Testis (tissue), 5 donors: Measurements from ENCODE around the gene TAS2R1. TPM values are rescaled to one million over a fixed set of nuclear protein-coding genes. Genes with fewer than 3 reads are reported as not detected.

Experiments used
- DNase-seq: peaks from one replicate; pipeline ENCODE4 v3.0.0-alpha.2; 2019
- H3K27ac ChIP-seq, 2 donors: fragments of 200-600 bp; sonication (generic); one replicate each; pipeline ENCODE4 v1.5.1; 2019
- H3K27me3 ChIP-seq: fragments of 200-600 bp; sonication (generic); one replicate; pipeline ENCODE4 v1.5.1; 2019
- H3K36me3 ChIP-seq: fragments of 200-600 bp; sonication (generic); one replicate; pipeline ENCODE4 v1.5.1; 2017; ENCODE audit warnings: low read depth; ENCODE audit errors: missing control alignments
- H3K4me1 ChIP-seq: fragments of 200-600 bp; sonication (generic); one replicate; pipeline ENCODE4 v1.5.1; 2019
- H3K4me3 ChIP-seq, 2 donors: fragments of 200-600 bp; sonication (generic); one replicate each; pipeline ENCODE4 v1.5.1; 2017 to 2019
- H3K9me3 ChIP-seq: fragments of 200-600 bp; sonication (generic); one replicate; pipeline ENCODE4 v1.5.1; 2017
- CTCF ChIP-seq, 3 experiments: fragments of 450-650 bp in 2 of 3; fragments of 200-600 bp in 1 of 3; sonication (generic) in 1 of 3; IDR thresholded peaks; one replicate each; pipeline ENCODE4 v1.5.1; 2016 to 2019; ENCODE audit warnings: antibody characterized with exemption in 3 of 3, mild to moderate bottlenecking in 2 of 3, moderate library complexity in 1 of 3
- POLR2A ChIP-seq: fragments of 450-650 bp; IDR thresholded peaks from one replicate; pipeline ENCODE4 v1.6.1; 2017; ENCODE audit warnings: antibody characterized with exemption, mild to moderate bottlenecking, moderate library complexity
- WGBS, 2 donors: methylation state at CpG; one replicate each; pipeline ENCODE4 v1.1.5; 2018; 5-methylcytosine and 5-hydroxymethylcytosine counted together
- intact Hi-C: fragments of 100-400 bp; cut with DNase I; formaldehyde crosslinking; loops from one replicate; pipeline ENCODE4 v1.15.1; 2023; ENCODE audit warnings: low total_unique reads
- long read RNA-seq, 2 donors: transcript quantifications; one replicate each; lab custom pipeline, GENCODE V29; 2026
- polyA plus RNA-seq: library from polyadenylated mRNA; stranded (reverse); fragments of 350-450 nt; fragmentation: Illumina TruSeq; extraction: RNeasy Lipid Tissue Mini Kit (QIAGEN cat#74804); gene quantifications from one replicate; pipeline ENCODE4 v1.2.3, GENCODE V29; 2014; ENCODE audit warnings: low read depth, low replicate concordance; ENCODE audit not compliant: insufficient read depth
- total RNA-seq, 2 donors: library from RNA; depleted of rRNA; stranded (reverse); fragments of >200 nt; gene quantifications; one replicate each; pipeline ENCODE4 v1.2.3, GENCODE V29; 2016

The TAS2R1 gene
- 1 to 10 TPM in 1 of 2 donors, under 1 TPM in 1; 0.50 to 1.3 TPM for total RNA-seq
- 1.1 TPM for polyA plus RNA-seq
- long read RNA-seq, donor 1: 0 reads
- long read RNA-seq, donor 2: 0 reads

- H3K27ac ChIP-seq: no peak within 1 kb of the TSS
- no peaks in the 10 kb centered on the region for H3K36me3 ChIP-seq
- no peaks in the 10 kb centered on the region for H3K9me3 ChIP-seq
- no peaks in the 10 kb centered on the region for H3K4me1 ChIP-seq
- H3K4me3 ChIP-seq: no peak within 1 kb of the TSS
- H3K27me3 ChIP-seq: no peaks in the 10 kb centered on the region
- intact Hi-C loops: no loop called here
- no peak for DNase-seq
- TF ChIP-seq CTCF (IDR thresholded peaks at IDR 0.05) (no peak), POLR2A (no peak)
- WGBS, 2 donors: 80 to 91% methylated on average over 1 of the region's 1 CpG
Measured at GRCh38 chr5:9630251-9630650, at the start of gene TAS2R1. TAS2R1 (minus strand) TSS chr5:9630351; CDS start chr5:9630032, 319 bp downstream.

GRCh38 chr5:9670371-9670770, 40.2 kb upstream of the TAS2R1 start:
- no peaks in the 10 kb centered on the region for H3K4me1 ChIP-seq
- TF ChIP-seq POLR2A (no peak), CTCF (IDR thresholded peaks at IDR 0.05) (no peak)
- no peak for DNase-seq
- H3K36me3 ChIP-seq: no peaks in the 10 kb centered on the region
- H3K27ac ChIP-seq: no peak overlapping the region
- intact Hi-C loops: no loop called here
- WGBS, 2 donors: 0% methylated on average over 1 of the region's 1 CpG
- H3K9me3 ChIP-seq: no peaks in the 10 kb centered on the region
- H3K27me3 ChIP-seq: no peaks in the 10 kb centered on the region
- no peak overlapping the region for H3K4me3 ChIP-seq

- TF ChIP-seq POLR2A (no peak), CTCF (IDR thresholded peaks at IDR 0.05) (no peak)
- no peaks in the 10 kb centered on the region for H3K27me3 ChIP-seq
- no peak overlapping the region for H3K27ac ChIP-seq
- H3K4me1 ChIP-seq: no peaks in the 10 kb centered on the region
- 57 to 71% methylated on average over 2 of the region's 2 CpGs for WGBS, 2 donors
- no peaks in the 10 kb centered on the region for H3K36me3 ChIP-seq
- no peak for DNase-seq
- intact Hi-C loops: no loop called here
- H3K4me3 ChIP-seq: no peak overlapping the region
- no peaks in the 10 kb centered on the region for H3K9me3 ChIP-seq
Measured at GRCh38 chr5:9667906-9668305, 37.8 kb upstream of the TAS2R1 start.

GRCh38 chr5:9663891-9664290, 33.7 kb upstream of the TAS2R1 start:
- Histone ChIP-seq H3K27ac (no peak overlapping the region), H3K4me3 (no peak overlapping the region), H3K4me1 (no peaks in the 10 kb centered on the region), H3K9me3 (no peaks in the 10 kb centered on the region), H3K36me3 (no peaks in the 10 kb centered on the region), H3K27me3 (no peaks in the 10 kb centered on the region)
- no peak for DNase-seq
- TF ChIP-seq POLR2A (no peak), CTCF (IDR thresholded peaks at IDR 0.05) (no peak)
- intact Hi-C loops: no loop called here
- 80 to 84% methylated on average over 6 of the region's 6 CpGs for WGBS, 2 donors

GRCh38 chr5:9661316-9662015, 31.3 kb upstream of the TAS2R1 start:
- Histone ChIP-seq H3K9me3 (no peaks in the 10 kb centered on the region), H3K4me1 (no peaks in the 10 kb centered on the region), H3K27ac (no peak overlapping the region), H3K4me3 (no peak overlapping the region), H3K27me3 (no peaks in the 10 kb centered on the region), H3K36me3 (no peaks in the 10 kb centered on the region)
- intact Hi-C loops: no loop called here
- DNase-seq: no peak
- 47 to 56% methylated on average over 6 of the region's 6 CpGs for WGBS, 2 donors
- TF ChIP-seq CTCF (IDR thresholded peaks at IDR 0.05): no peak
- TF ChIP-seq POLR2A: no peak
